GM12878 (cell line): ENCODE measurements around the gene LDLR.
"Not testable (repeated sequence)": the region's sequence is repeated elsewhere in the genome, so short reads cannot be mapped to it uniquely, and the experiment has no call there.

Experiments used
- CTCF ChIP-seq, 3 experiments: IDR thresholded peaks in 2 of 3; conservative IDR thresholded peaks in 1 of 3; 2 replicates each; pipeline ENCODE4 v1.5.1; 2011; ENCODE audit warnings: low read depth in 3 of 3, low read length in 3 of 3, mild to moderate bottlenecking in 3 of 3, control low read depth in 2 of 3, moderate library complexity in 2 of 3, inconsistent platforms in 1 of 3, mixed read lengths in 1 of 3; ENCODE audit not compliant: control insufficient read depth in 2 of 3, insufficient read depth in 1 of 3; ENCODE audit errors: extremely low read depth in 1 of 3
- ETV6 ChIP-seq, 2 experiments: fragments of 450-650 bp in 1 of 2; IDR thresholded peaks in 1 of 2; conservative IDR thresholded peaks in 1 of 2; 2 replicates each; pipeline ENCODE4 v1.6.1; 2014; ENCODE audit warnings: antibody characterized with exemption in 1 of 2, borderline replicate concordance in 1 of 2, low read depth in 1 of 2, mild to moderate bottlenecking in 1 of 2, moderate library complexity in 1 of 2
- EZH2 ChIP-seq: IDR thresholded peaks from 2 replicates; pipeline ENCODE4 v1.6.1; 2012; ENCODE audit warnings: low read depth, mild to moderate bottlenecking, control low read depth, inconsistent platforms, low read length, borderline replicate concordance; ENCODE audit not compliant: control insufficient read depth
- FOXK2 ChIP-seq: fragments of 450-650 bp; IDR thresholded peaks from 2 replicates; pipeline ENCODE4 v1.6.1; 2017; ENCODE audit warnings: mild to moderate bottlenecking, moderate library complexity
- HDAC6 ChIP-seq: fragments of 200-600 bp; sonication (generic); IDR thresholded peaks from one replicate; pipeline ENCODE4 v1.8.0; 2017; ENCODE audit warnings: antibody characterized with exemption; ENCODE audit not compliant: unreplicated experiment
- KDM1A ChIP-seq: fragments of 200-600 bp; sonication (generic); IDR thresholded peaks from 2 replicates; pipeline ENCODE4 v1.6.1; 2016; ENCODE audit warnings: borderline replicate concordance
- NBN ChIP-seq: fragments of 450-650 bp; IDR thresholded peaks from 2 replicates; pipeline ENCODE4 v1.6.1; 2016
- POLR2A ChIP-seq: IDR thresholded peaks from 2 replicates; pipeline ENCODE4 v1.6.1; 2011; ENCODE audit warnings: low read depth, mild to moderate bottlenecking, low read length
- YY1 ChIP-seq: IDR thresholded peaks from 2 replicates; pipeline ENCODE4 v1.6.1; 2011; ENCODE audit warnings: low read depth, mild to moderate bottlenecking, low read length

- TF ChIP-seq FOXK2; YY1; CTCF (IDR thresholded peaks at IDR 0.05 in 2 of 3, conservative IDR thresholded peaks at IDR 0.05 in 1 of 3; ENCODE audit: control insufficient read depth in 2 of 3, extremely low read depth in 1 of 3, insufficient read depth in 1 of 3, low read depth in 3 of 3, low read length in 3 of 3); EZH2; POLR2A; HDAC6; NBN; ETV6 (conservative IDR thresholded peaks at IDR 0.05 in 1 of 2, IDR thresholded peaks at IDR 0.05 in 1 of 2; ENCODE audit: borderline replicate concordance in 1 of 2, low read depth in 1 of 2); KDM1A: not testable (repeated sequence)
These were observed 89.8 kb downstream of the LDLR start for GRCh38 chr19:11179145-11179465.
